Stimulated activated CD4-positive, alpha-beta T cell treated with anti-CD3 and anti-CD28 coated beads, Interleukin-2, amount 100 ng/mL, for 24 hours (primary cell): ENCODE results near the gene C1orf115.
"Not testable (repeated sequence)": the region's sequence is repeated elsewhere in the genome, so short reads cannot be mapped to it uniquely, and the experiment has no call there.

Experiments used
- DNase-seq, 2 donors: peaks; one replicate each; pipeline ENCODE4 v3.0.0-alpha.2; 2020

C1orf115 gene

DNA sequence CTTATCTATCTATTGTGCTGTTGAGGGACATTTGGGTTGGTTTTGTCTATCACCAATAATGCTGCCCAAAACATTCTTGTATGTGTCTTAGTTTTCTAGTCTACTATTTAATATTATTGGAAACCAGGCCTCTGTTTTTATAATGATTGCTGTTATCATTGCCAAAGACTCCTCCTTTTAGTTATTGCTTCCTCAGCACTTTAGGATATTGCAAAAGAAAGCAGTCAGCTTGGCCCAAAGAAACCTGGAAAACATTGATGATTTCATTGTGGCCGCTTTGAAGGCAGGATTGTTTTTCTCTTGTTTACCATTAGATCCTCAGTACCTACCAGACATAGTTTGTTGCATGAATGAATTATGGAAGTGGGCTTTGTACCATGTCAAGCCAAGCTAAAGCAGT, 37.4 kb downstream of the C1orf115 start:
- DNase-seq: no peak

- DNase-seq: no peak
These were observed 40.3 kb downstream of the C1orf115 start for GRCh38 chr1:220730486-220730885.

DNA sequence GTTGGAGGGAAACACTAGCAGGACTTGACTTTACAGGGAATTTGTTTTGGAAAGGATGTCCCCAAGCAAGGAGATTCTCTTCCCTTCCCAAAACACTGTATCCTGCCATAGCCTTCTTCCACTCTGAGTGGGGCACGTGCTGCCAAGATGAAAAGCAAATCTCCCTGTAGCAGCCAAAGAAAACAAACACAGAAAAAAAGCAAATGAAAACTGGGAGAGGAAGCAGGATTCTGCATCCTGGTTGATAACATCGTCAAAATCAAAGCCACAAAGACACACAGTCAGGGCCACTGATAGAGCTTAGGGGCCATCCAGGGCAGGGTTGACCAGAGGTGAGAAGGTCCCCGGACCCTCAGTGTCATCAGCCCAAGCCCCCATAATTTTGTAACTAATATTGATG, 42.0 kb downstream of the C1orf115 start:
- no peak for DNase-seq

DNA sequence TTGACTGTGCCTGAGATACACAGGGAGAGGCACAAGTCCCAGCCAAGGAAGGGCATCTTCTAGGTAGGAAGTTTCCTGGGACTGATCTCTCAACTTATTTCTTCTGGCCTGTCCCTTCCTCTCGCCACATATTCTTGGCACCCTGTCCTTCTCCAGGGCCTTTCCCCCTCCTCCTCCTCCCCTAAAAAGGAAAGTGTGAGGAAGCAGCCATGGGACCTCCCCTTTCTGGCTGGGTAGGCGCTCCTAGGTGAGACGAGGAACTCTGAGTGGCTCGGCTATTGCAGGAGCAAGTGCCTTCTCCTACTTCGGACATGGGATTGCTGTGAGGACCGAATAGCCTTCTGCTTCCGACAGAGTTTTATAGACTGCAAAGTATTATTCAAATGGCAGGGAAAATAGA, 42.5 kb downstream of the C1orf115 start:
- no peak for DNase-seq

DNA sequence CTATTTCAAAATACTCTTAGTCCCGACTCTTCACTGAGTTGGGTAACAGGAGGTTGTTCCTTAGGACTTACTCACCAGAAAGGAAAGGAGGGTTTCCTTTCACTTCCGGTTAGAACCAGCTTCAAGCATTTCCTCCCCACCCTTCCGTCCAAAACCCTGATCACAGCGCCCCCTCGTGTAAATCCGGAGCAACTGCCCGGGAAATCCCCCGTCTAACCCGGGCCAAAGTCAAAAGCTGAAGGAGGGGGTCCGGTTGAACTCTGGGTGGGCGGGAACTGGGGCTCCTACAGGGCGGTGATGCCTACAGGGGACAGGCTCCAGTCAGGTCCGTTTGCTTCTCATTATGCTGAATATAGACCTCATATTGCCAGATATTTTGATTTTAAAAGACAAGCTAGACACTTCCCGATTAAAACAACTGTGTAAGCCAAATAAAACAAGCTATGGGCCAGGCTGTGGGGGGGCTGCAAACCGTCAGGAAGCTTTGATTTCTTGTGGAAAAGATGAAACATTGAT, 43.0 kb downstream of the C1orf115 start:
- DNase-seq: peak; percentile 80 to 83

DNA sequence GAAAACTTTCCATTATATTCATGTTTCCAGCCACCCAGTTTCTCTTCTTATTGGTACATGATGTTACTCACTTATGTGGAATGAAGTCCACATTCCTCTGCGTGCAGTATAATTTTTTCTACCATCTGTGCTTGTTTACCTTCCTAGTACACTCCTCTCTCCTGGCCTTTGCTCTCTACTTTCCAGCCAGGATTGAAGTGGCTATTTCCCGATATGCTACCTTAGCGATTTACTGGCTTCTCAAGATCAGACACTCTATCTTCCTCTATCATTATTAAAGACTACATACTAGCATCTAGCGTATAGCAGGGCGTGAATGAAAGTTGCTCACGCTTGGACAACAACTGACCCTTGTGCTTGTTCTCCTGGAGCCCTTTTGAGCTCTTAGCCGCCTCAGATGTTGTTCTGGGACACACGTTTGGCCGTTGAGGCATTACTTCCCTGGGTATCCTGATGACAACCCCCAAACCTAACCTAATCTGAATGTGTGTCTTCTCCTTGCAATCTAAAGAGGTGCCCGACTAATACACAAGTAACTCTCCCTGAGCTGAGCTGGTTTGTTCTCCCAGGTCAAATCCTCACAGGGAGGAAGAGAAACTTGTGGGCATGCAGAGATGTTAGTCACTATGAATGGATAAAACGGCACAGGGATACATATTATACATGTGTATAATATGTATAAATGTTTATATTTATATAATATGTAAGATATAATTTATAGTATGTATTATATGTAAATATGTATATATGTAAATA, 44.6 kb downstream of the C1orf115 start:
- no peak for DNase-seq

DNA sequence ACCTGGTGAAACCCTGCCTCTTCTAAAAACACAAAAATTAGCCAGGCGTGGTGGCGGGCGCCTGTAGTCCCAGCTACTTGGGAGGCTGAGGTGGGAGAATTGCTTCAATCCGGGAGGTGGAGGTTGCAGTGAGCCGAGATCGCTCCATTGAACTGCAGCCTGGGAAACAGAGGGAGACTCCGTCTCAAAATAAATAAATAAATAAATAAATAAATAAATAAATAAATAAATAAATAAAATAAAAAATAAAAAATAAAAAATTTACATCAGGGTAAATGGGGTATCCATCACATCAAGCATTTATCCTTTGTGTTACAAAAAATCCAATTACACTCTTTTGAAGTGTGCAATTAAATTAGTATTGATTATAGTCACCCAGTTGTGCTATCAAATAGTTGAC, 46.1 kb downstream of the C1orf115 start:
- not testable (repeated sequence) for DNase-seq

DNA sequence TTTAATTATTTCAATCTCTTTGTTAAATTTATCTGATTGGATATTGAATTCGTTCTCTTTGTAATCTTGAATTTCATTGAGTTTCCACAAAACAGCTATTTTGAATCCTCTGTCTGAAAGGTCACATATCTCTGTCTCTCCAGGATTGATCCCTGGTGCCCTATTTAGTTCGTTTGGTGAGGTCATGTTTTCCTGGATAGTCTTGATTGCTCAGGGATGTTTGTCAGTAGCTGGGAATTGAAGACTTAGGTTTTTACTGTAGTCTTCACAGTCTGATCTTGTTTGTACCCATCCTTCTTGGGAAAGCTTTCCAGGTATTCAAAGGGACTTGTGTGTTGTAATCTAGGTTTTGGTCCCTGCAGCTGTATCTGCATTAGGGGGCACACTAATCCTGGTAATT, 51.2 kb downstream of the C1orf115 start:
- no peak for DNase-seq

DNA sequence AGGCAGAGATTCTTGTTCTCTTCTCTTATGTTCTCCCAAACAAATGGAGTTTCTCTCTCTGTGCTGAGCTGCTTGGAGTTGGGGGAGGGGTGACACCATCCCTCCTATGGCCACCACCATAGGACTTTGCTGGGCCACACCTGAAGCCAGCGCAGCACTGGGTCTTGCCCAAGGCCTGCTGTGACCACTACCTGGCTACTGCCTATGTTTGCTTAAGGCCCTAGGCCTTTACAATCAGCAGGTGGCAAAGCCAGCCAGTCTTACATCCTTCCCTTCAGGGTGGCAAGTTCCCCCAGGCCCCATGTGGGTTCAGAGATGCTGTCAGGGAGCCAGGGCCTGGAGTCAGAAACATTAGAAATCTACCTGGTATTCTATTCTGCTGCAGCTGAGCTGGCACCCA, 51.7 kb downstream of the C1orf115 start:
- no peak for DNase-seq

DNA sequence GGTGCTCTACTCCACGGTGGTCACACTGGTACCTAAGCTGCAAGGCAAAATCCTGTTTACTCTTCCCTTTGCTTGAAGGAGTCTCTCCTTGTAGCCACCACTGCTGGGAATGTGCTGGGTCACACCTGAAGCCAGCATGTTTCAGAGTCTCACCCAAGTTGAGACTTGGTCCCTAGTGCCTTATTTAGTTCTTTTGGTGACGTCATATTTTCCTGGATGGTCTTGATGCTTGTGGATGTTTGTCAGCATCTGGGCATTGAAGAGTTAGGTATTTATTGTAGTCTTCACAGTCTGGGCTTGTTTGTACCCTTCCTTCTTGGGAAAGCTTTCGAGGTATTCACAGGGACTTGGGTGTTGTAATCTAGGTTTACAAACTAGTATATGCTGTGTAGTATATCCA, 52.4 kb downstream of the C1orf115 start:
- DNase-seq: no peak

- no peak for DNase-seq
These were observed 56.7 kb downstream of the C1orf115 start for GRCh38 chr1:220746851-220747250.

DNA sequence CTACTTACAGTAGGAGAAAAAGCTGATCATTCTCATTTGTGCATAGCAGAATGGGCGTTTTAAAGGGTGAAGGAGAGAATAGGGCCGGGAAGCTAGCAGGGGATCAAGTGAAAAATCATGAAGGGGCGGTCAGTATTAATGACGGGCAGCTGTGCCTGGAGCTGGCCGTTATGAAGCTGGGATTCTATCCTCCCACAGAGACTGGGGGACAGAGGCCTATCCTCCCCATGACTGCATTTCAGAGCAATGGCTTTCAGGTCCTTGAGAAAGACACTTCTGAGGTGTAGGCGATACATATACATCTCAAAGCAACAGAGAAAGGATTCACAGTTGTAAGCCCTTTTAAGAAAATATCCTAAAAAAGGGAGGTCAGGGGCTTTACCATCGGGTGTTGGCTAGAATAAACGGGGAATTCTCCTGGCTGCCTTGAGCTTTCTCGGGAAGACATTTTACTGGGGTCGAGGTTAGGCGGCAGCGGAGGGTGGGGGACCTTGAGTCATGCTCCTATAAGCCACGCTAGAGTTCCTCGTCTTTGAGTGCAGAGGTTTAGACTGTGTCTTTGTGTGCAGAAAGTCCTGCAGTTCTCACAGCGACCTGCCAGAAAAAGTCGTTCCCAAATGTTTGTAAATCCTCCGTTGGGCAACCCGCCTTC, 57.4 kb downstream of the C1orf115 start:
- no peak for DNase-seq

GRCh38 chr1:220748089-220748934, 58.1 kb downstream of the C1orf115 start, which contains the start of gene MTARC2:
Gene MTARC2 (plus strand): TSS chr1:220748322. CDS start chr1:220748532, 210 bp downstream.
- peak in 1 of 2 donors; percentile 18 for DNase-seq
